B cell (primary cell): ENCODE data around the gene APOF. TPM values are rescaled to one million over a fixed set of nuclear protein-coding genes. Genes with fewer than 3 reads are reported as not detected.
A peak's percentile ranks its signal among the peaks of the same experiment; 100 is the strongest.

ENCODE experiments used
- ATAC-seq: fragments of 200-7000 bp; cut with Tn5 transposase; one replicate; pipeline ENCODE4 v1.10.0; 2021; ENCODE audit warnings: low read depth, mild to moderate bottlenecking, moderate number of reproducible peaks, moderate library complexity
- CTCF ChIA-PET: fragments of 350-600 bp; sonication (Branson Sonifier 250); formaldehyde crosslinking; loops from one replicate; lab custom pipeline; 2021; ENCODE audit warnings: antibody characterized with exemption, inconsistent platforms; lab: Charles Lee
- POLR2A ChIA-PET: fragments of 350-600 bp; sonication (Branson Sonifier 250); formaldehyde crosslinking; loops from one replicate; lab custom pipeline; 2021; ENCODE audit warnings: antibody characterized with exemption; lab: Charles Lee
- DNase-seq: peaks from one replicate; pipeline ENCODE4 v3.0.0; 2013
- H2AFZ ChIP-seq: 2 replicates; pipeline ENCODE4 v1.6.1; 2012; ENCODE audit warnings: mild to moderate bottlenecking, low read depth, low read length; ENCODE audit not compliant: insufficient read depth, poor library complexity, severe bottlenecking
- H3K27ac ChIP-seq, 2 donors: 1 replicate in 1 of 2; 2 replicates in 1 of 2; pipeline ENCODE4 v1.5.1; 2012 to 2013; ENCODE audit warnings: low read length in 2 of 2, mild to moderate bottlenecking in 2 of 2, moderate library complexity in 1 of 2
- H3K27me3 ChIP-seq, 4 experiments: fragments of 200-600 bp in 1 of 4; sonication (generic) in 1 of 4; replicated peaks in 1 of 4; 1 replicate in 2 of 4; 2 replicates in 2 of 4; pipeline versions ENCODE4 v1.6.1 to v1.7.0; 2013 to 2016; ENCODE audit warnings: low read length in 3 of 4, mild to moderate bottlenecking in 2 of 4, mixed read lengths in 1 of 4, moderate library complexity in 1 of 4; ENCODE audit not compliant: insufficient read depth in 4 of 4, control insufficient read depth in 3 of 4; ENCODE audit errors: control extremely low read depth in 1 of 4
- H3K36me3 ChIP-seq, 2 experiments: replicated peaks in 1 of 2; 1 replicate in 1 of 2; 2 replicates in 1 of 2; pipeline versions ENCODE4 v1.6.1 to v1.7.1; 2013; ENCODE audit warnings: low read length in 1 of 2; ENCODE audit not compliant: insufficient read depth in 2 of 2, control insufficient read depth in 1 of 2; ENCODE audit errors: control extremely low read depth in 1 of 2, extremely low read depth in 1 of 2
- H3K4me1 ChIP-seq, 2 donors: fragments of 200-600 bp in 1 of 2; sonication (generic) in 1 of 2; 1 replicate in 1 of 2; 2 replicates in 1 of 2; pipeline versions ENCODE4 v1.5.1 to v1.6.1; 2013 to 2017; ENCODE audit warnings: low read length in 2 of 2; ENCODE audit not compliant: control insufficient read depth in 2 of 2, insufficient read depth in 2 of 2
- H3K4me2 ChIP-seq: replicated peaks from 2 replicates; pipeline ENCODE3; 2012; ENCODE audit warnings: mild to moderate bottlenecking, low read depth, low read length; ENCODE audit not compliant: poor library complexity, severe bottlenecking
- H3K4me3 ChIP-seq, 5 experiments: fragments of 200-600 bp in 1 of 5; sonication (generic) in 1 of 5; 1 replicate in 3 of 5; 2 replicates in 2 of 5; pipeline versions ENCODE4 v1.5.1 to v1.7.0; 2011 to 2016; ENCODE audit warnings: low read length in 4 of 5, mild to moderate bottlenecking in 4 of 5, low read depth in 2 of 5, control low read depth in 1 of 5, moderate library complexity in 1 of 5; ENCODE audit not compliant: insufficient read depth in 1 of 5; ENCODE audit errors: control extremely low read depth in 1 of 5, extremely low read depth in 1 of 5
- H3K79me2 ChIP-seq: fragments of 200-600 bp; sonication (generic); one replicate; pipeline ENCODE4 v1.6.0; 2016; ENCODE audit warnings: low read length; ENCODE audit not compliant: control insufficient read depth, insufficient read depth
- H3K9ac ChIP-seq: fragments of 200-600 bp; sonication (generic); 2 replicates; pipeline ENCODE4 v1.6.1; 2017; ENCODE audit warnings: mild to moderate bottlenecking, low read length, moderate library complexity
- H3K9me3 ChIP-seq, 3 donors: one replicate each; pipeline versions ENCODE4 v1.6.1 to v1.7.1; 2013; ENCODE audit warnings: low read length in 2 of 3; ENCODE audit not compliant: control insufficient read depth in 2 of 3, insufficient read depth in 1 of 3; ENCODE audit errors: control extremely low read depth in 1 of 3
- H4K20me1 ChIP-seq: 2 replicates; pipeline ENCODE4 v1.6.0; 2012; ENCODE audit warnings: mild to moderate bottlenecking, low read length; ENCODE audit not compliant: insufficient read depth, control insufficient read depth, poor library complexity, severe bottlenecking
- H3K27ac Mint-ChIP-seq: one replicate; pipeline ENCODE4 v1.8.0; 2021; ENCODE audit warnings: mixed read lengths
- H3K27me3 Mint-ChIP-seq: one replicate; pipeline ENCODE4 v1.8.0; 2021; ENCODE audit warnings: mixed read lengths
- H3K4me1 Mint-ChIP-seq: one replicate; pipeline ENCODE4 v1.8.0; 2021; ENCODE audit warnings: mixed read lengths
- H3K4me3 Mint-ChIP-seq: one replicate; pipeline ENCODE4 v1.8.0; 2021; ENCODE audit warnings: mixed read lengths
- H3K9me3 Mint-ChIP-seq: one replicate; pipeline ENCODE4 v1.8.0; 2022; ENCODE audit warnings: mixed read lengths; ENCODE audit not compliant: insufficient read depth
- EZH2 ChIP-seq: IDR thresholded peaks from 2 replicates; pipeline ENCODE4 v1.6.1; 2012; ENCODE audit warnings: borderline replicate concordance, low read depth, mild to moderate bottlenecking, moderate library complexity, low read length; ENCODE audit not compliant: insufficient read depth, poor library complexity, severe bottlenecking
- WGBS: methylation state at CpG from one replicate; pipeline ENCODE4 v1.1.5; 2013; ENCODE audit warnings: missing lambda C conversion rate; ENCODE audit not compliant: insufficient coverage; 5-methylcytosine and 5-hydroxymethylcytosine counted together
- intact Hi-C: fragments of 100-400 bp; cut with micrococcal nuclease; formaldehyde crosslinking; loops from one replicate; pipeline ENCODE4 v1.10.0; 2022
- polyA plus RNA-seq: library from polyadenylated mRNA; depleted of rRNA; stranded (reverse); fragments of >200 nt; gene quantifications from 2 replicates; pipeline ENCODE4 v1.2.3, GENCODE V29; 2012
- total RNA-seq, 2 donors: library from RNA; stranded (reverse); fragments of 120-200 nt in 1 of 2; gene quantifications; 1 replicate in 1 of 2; 2 replicates in 1 of 2; pipeline versions ENCODE4 v1.2.3 to v1.2.4, GENCODE V29; 2013 to 2022
- TF ChIP-seq, protein P1 (sequence below): fragments of 200-600 bp; IDR thresholded peaks from one replicate; pipeline ENCODE4 v1.8.0; 2022; ENCODE audit warnings: antibody characterized with exemption, mild to moderate bottlenecking

The APOF gene
- total and polyA plus RNA-seq, 2 donors (not counting 1 experiment from before 2014, with no cell fraction given) = not detected

DNA sequence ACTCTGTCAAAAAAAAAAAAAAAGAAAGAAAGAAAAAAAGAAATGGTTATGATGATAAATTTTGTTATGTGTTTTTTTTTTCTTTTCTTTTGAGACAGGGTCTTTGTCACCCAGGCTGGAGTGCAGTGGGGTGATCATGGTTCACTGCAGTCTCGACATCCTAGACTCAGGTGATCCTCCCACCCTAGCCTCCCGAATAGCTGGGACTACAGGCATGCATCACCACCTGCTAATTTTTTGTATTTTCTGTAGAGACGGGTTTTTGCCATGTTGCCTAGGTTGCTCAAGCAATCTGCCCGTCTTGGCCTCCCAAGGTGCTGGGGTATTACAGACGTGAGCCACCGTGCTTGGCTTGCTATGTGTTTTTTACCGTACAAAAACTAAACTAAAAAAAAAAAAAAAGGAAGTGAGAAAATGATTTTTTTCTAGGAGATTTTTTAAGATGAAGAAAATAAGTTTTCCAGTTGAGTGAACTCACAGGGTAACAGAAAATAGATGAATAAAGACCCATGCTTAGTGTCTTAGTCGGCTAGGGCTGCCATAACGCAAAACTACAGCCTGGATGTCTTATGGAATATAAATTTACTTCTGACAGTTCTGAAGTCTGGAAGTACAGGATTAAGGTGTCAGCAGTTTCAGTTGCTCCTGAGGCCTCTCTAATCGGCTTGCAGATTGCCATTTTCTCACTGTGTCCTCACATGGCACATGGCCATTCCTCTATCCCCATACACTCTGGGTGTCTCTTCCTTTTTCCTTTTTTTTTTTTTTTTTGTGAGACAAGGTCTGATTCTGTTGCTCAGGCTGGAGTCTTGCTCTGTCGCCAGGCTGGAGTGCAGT lies 13.2 kb upstream of the APOF start:
- H3K79me2 ChIP-seq = no peaks in the 10 kb centered on the region
- peak overlapping the region; percentile 39 for H3K9ac ChIP-seq
- ATAC-seq = peak; percentile 90
- peak overlapping the region; percentile 72 for H3K4me2 ChIP-seq
- ChIA-PET POLR2A (interaction anchor here (0.5 to 1.9 kb wide), 5 partner anchors 15 to 663 kb away, joined by 3 to 19 read pairs (median 5); partner anchors contain the start of gene STAT2), CTCF (interaction anchor here (0.7 to 1.7 kb wide), 11 partner anchors 16 to 656 kb away, joined by 3 to 14 read pairs (median 3); partner anchors contain the start of genes CNPY2, IL23A, SMARCC2 and SPRYD4)
- no peaks in the 10 kb centered on the region for H4K20me1 ChIP-seq
- H3K36me3 ChIP-seq = no peaks in the 10 kb centered on the region
- intact Hi-C loops = loop anchor here (1.0 to 5.0 kb wide), 4 partner anchors 16 to 86 kb away; partner anchors contain the start of genes IL23A, STAT2 and TIMELESS
- WGBS = 25% methylated on average over 3 of the region's 11 CpGs
- TF ChIP-seq, protein P1, sequence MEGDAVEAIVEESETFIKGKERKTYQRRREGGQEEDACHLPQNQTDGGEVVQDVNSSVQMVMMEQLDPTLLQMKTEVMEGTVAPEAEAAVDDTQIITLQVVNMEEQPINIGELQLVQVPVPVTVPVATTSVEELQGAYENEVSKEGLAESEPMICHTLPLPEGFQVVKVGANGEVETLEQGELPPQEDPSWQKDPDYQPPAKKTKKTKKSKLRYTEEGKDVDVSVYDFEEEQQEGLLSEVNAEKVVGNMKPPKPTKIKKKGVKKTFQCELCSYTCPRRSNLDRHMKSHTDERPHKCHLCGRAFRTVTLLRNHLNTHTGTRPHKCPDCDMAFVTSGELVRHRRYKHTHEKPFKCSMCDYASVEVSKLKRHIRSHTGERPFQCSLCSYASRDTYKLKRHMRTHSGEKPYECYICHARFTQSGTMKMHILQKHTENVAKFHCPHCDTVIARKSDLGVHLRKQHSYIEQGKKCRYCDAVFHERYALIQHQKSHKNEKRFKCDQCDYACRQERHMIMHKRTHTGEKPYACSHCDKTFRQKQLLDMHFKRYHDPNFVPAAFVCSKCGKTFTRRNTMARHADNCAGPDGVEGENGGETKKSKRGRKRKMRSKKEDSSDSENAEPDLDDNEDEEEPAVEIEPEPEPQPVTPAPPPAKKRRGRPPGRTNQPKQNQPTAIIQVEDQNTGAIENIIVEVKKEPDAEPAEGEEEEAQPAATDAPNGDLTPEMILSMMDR = no peak
- TF ChIP-seq EZH2 = no peak
- H2AFZ ChIP-seq = peak overlapping the region; percentile 52
- Mint-ChIP-seq H3K27ac (peak overlapping the region; percentile 96), H3K4me1 (peaks cover 47% of the 10 kb centered on the region), H3K4me3 (peak overlapping the region; percentile 76), H3K27me3 (no peaks in the 10 kb centered on the region), H3K9me3 (no peaks in the 10 kb centered on the region)
- H3K4me3 ChIP-seq = peak overlapping the region in 2 of 5 experiments; percentile 29 to 44
- peaks cover 0 to 12% (median 10%) of the 10 kb centered on the region in 3 donors for H3K9me3 ChIP-seq
- H3K27me3 ChIP-seq = no peaks in the 10 kb centered on the region
- H3K4me1 ChIP-seq = peaks cover 49 to 64% of the 10 kb centered on the region in 2 donors
- H3K27ac ChIP-seq = peak overlapping the region; percentile 75 to 80
- peak; percentile 87 for DNase-seq
